ENCODE results near the gene BMP3. TPM values are rescaled to one million over a fixed set of nuclear protein-coding genes. Genes with fewer than 3 reads are reported as not detected.

Gene BMP3
- total and polyA plus RNA-seq, 2 donors (not counting 3 experiments of a cell fraction or from before 2014, with no cell fraction given), result not detected

DNA sequence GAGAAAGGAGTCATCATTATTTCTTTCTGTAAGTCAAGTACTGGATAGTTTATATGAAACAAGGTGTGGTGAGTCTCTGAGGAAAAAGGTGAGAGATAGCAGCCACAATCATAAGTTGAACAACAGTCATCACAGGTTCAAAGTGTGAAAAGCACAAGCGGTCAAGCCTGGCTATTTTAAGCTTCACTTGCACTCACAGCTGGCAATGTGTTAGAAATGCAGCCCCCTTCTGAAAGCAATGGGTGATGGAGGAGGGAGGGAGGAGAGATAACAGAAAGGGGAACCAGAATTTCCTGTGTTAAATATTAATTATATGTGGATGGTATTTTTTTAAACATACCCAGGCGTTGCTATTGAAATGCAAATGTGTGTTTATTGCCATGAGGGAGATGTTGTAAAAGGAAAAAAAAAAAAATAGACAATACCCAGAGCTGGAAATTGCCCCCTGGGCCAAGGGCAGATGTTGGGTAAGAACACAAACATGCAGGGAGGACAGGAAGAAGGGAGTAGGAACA, 26.9 kb upstream of the BMP3 start:
- no peak overlapping the region for H3K27ac ChIP-seq (ENCODE audit: insufficient read depth, low read depth, low read length)
- DNase-seq (ENCODE audit: low read depth, low spot score) (no peak), FAIRE-seq (no peak)
- H3K9ac ChIP-seq (replicated peaks; ENCODE audit: extremely low read depth, insufficient read depth, low read length), result no peak overlapping the region
- H4K20me1 ChIP-seq (replicated peaks; ENCODE audit: control insufficient read depth, extremely low read depth, insufficient read depth, low read length), result no peaks in the 10 kb centered on the region
- no peaks in the 10 kb centered on the region for H3K9me3 ChIP-seq (replicated peaks; ENCODE audit: control insufficient read depth, insufficient read depth, low read length)
- ChIA-PET CTCF (no interaction called here), POLR2A (no interaction called here)
- H2AFZ ChIP-seq (ENCODE audit: low read depth, low read length), result no peak overlapping the region
- dilution Hi-C loops (cut with MboI; ENCODE audit: extremely low pct_ligation_motif_present, low sequenced_read_pairs) (no loop called here), intact Hi-C loops (cut with micrococcal nuclease) (no loop called here)
- no TSS peak for BruUV-seq (replicated peaks)
- H3K27me3 ChIP-seq (ENCODE audit: control insufficient read depth in 2 of 2, insufficient read depth in 2 of 2, low read length in 2 of 2), result no peaks in the 10 kb centered on the region
- H3K36me3 ChIP-seq (ENCODE audit: control insufficient read depth in 2 of 2, extremely low read depth in 1 of 2, insufficient read depth in 2 of 2, low read length in 2 of 2), result no peaks in the 10 kb centered on the region
- no peaks in the 10 kb centered on the region for H3K9me1 ChIP-seq (replicated peaks; ENCODE audit: control insufficient read depth, extremely low read depth, insufficient read depth, low read length)
- no peaks in the 10 kb centered on the region for H3K4me1 ChIP-seq (ENCODE audit: control insufficient read depth, extremely low read depth, insufficient read depth, low read length)
- no peaks in the 10 kb centered on the region for H3K79me2 ChIP-seq (ENCODE audit: control insufficient read depth, insufficient read depth, low read length)
- H3K4me2 ChIP-seq (ENCODE audit: insufficient read depth, low read length), result no peak overlapping the region
- H3K4me3 ChIP-seq (replicated peaks in 1 of 3; ENCODE audit: insufficient read depth in 1 of 3, low read depth in 1 of 3, low read length in 3 of 3), result no peak overlapping the region
- no peak for TF ChIP-seq FOS (IDR thresholded peaks at IDR 0.05; ENCODE audit: borderline replicate concordance, insufficient read depth, low read length)
- no peak for TF ChIP-seq POLR2AphosphoS5 (IDR thresholded peaks at IDR 0.05; ENCODE audit: insufficient read depth, low read depth, low read length)
- TF ChIP-seq EZH2 (IDR thresholded peaks at IDR 0.05; ENCODE audit: borderline replicate concordance, low read depth, low read length, severe bottlenecking), result no peak
- TF ChIP-seq, protein P1, sequence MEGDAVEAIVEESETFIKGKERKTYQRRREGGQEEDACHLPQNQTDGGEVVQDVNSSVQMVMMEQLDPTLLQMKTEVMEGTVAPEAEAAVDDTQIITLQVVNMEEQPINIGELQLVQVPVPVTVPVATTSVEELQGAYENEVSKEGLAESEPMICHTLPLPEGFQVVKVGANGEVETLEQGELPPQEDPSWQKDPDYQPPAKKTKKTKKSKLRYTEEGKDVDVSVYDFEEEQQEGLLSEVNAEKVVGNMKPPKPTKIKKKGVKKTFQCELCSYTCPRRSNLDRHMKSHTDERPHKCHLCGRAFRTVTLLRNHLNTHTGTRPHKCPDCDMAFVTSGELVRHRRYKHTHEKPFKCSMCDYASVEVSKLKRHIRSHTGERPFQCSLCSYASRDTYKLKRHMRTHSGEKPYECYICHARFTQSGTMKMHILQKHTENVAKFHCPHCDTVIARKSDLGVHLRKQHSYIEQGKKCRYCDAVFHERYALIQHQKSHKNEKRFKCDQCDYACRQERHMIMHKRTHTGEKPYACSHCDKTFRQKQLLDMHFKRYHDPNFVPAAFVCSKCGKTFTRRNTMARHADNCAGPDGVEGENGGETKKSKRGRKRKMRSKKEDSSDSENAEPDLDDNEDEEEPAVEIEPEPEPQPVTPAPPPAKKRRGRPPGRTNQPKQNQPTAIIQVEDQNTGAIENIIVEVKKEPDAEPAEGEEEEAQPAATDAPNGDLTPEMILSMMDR (IDR thresholded peaks at IDR 0.05; ENCODE audit: extremely low read depth in 1 of 2, insufficient read depth in 1 of 2, low read depth in 1 of 2, low read length in 2 of 2), result no peak
- no peak for TF ChIP-seq JUN (IDR thresholded peaks at IDR 0.05; ENCODE audit: borderline replicate concordance, insufficient read depth, insufficient read length, low read depth)
- no peak for TF ChIP-seq GATA2 (IDR thresholded peaks at IDR 0.05; ENCODE audit: insufficient read depth, insufficient read length, low read depth, low read length)
- no peak for TF ChIP-seq MYC (IDR thresholded peaks at IDR 0.05; ENCODE audit: low read depth, low read length)
- TF ChIP-seq POLR2A (IDR thresholded peaks at IDR 0.05; ENCODE audit: low read depth, low read length), result no peak
- TF ChIP-seq, protein P2, sequence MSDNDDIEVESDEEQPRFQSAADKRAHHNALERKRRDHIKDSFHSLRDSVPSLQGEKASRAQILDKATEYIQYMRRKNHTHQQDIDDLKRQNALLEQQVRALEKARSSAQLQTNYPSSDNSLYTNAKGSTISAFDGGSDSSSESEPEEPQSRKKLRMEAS (IDR thresholded peaks at IDR 0.05; ENCODE audit: insufficient read depth, insufficient read length), result no peak

All from endothelial cell of umbilical vein (primary cell).